GM11168 (cell line): ENCODE data around the gene MTMR2.
"Not testable (repeated sequence)": the region's sequence is repeated elsewhere in the genome, so short reads cannot be mapped to it uniquely, and the experiment has no call there.

ENCODE experiments used
- in situ Hi-C: fragments of 300-500 bp; cut with MboI; formaldehyde crosslinking; loops from one replicate; pipeline ENCODE4 v1.12.0; 2022; ENCODE audit warnings: low sequenced_read_pairs; ENCODE audit not compliant: unreplicated experiment

Gene MTMR2

DNA sequence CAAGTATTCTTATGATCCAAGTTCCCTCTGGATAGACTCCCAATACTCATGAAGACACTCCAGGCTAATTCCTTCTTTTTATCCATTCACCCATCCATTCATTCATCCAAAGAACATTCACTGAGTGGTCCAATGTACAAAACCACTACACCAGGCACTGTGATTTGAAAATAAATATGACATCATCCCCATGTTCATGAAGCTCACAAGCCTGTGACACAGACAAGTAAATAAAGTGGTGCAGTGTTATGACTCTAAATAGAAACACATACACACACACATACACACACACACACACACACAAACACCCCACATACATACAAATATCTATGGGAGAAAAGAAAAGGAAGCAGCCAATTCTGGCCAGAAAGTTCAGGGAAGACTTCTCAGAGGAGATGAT lies 35.5 kb downstream of the MTMR2 start:
- in situ Hi-C loops, result no loop called here

- in situ Hi-C loops, result no loop called here
Measured at GRCh38 chr11:95886462-95886861, 37.4 kb downstream of the MTMR2 start.

DNA sequence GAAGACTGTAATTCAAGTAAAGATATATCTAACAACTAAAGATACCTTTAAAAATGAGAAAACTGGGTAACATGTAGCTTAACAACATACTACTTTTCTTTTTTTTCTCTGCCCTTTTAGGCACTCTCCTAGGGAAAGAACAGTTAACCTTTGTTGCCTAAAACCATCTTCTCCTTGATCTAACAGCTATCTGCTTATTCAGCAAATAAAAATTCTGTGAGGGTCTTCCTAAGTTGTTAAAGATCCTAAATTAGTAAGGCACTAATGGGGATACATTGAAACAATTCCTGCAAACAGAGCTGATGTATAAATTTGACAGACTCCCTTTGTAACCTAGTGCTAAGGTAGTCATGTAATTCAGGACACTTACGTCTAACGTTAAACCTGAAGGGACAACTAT lies 39.1 kb downstream of the MTMR2 start:
- in situ Hi-C loops, result no loop called here

DNA sequence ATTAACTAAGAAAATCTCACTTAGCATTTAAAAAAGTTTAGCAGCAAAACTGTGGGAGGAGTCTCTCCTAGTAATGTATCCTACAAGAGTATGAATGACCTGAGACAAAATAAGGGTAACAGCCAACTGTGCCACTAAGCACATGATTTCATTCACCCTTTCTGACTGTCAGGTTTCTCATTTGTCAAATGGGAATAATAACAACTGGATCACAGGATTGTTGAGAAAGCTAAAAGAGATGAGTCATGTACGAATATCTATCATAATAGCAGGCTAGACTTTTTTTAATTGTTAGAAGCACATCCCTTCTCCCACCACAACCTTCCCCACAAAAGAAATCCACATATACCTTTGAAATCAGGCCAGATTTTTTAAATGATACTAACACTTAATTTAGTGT lies 39.5 kb downstream of the MTMR2 start:
- in situ Hi-C loops, result no loop called here

GRCh38 chr11:95883381-95883780 lies 40.5 kb downstream of the MTMR2 start:
- in situ Hi-C loops, result no loop called here

DNA sequence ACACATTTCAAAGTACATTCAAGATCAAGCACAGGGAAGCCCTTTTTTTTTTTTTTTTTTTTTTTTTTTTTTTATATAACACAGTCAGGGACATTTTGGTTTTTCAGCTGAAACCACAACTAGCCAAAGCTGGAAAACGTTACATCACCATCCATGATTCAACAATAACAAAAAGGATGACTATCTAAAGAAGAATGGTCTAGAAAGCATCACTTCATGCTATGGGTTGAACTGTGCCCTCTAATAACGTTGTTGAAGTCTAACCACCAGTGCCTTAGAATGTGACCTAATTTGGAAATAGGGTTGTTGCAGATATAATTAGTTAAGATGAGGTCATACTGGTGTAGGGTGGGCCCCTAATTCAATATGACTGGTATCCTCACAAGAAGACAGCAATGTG lies 46.6 kb downstream of the MTMR2 start:
- in situ Hi-C loops, result no loop called here

GRCh38 chr11:95870877-95871276 lies 53.0 kb downstream of the MTMR2 start:
- in situ Hi-C loops, result not testable (repeated sequence)

DNA sequence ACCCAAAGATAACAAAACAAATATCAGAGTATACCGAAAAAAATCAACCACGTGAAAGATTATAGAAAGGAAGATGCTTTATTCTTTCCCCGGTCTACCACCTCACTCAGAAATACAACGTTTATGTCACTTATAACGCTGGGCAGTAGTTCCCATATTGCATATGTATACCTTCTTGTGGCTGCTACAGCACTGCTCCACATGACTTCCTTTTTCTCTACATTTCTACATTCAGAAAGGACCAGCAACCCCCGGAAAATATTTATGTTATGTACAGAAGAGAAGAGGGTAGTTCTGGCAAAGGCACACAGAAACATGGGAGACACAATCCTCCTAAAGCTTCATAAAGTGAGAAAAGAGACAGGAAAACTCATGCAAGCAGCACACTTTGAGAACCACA lies 56.8 kb downstream of the MTMR2 start:
- in situ Hi-C loops, result no loop called here

GRCh38 chr11:95863486-95864140 lies 60.3 kb downstream of the MTMR2 start:
- in situ Hi-C loops, result no loop called here

- in situ Hi-C loops, result not testable (repeated sequence)
Measured at GRCh38 chr11:95860024-95860423, 63.9 kb downstream of the MTMR2 start.

DNA sequence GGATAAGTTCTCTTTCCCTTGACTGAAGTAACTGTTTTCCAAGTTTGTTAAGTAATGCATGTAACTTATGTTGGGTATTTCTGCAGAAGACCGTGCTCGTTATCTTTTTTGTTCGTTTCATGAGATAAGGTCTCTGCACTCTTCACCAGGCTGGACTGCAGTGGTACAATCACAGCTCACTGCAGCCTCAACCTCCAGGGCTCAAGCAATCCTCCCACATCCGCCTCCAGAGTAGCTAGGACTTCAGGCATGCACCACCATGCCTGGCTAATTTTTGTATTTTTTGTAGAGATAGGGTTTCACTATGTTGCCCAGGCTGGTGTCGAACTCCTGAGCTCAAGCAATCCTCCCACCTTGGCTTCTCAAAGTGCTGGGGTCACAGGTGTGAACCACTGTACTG lies 69.5 kb downstream of the MTMR2 start:
- in situ Hi-C loops, result not testable (repeated sequence)

DNA sequence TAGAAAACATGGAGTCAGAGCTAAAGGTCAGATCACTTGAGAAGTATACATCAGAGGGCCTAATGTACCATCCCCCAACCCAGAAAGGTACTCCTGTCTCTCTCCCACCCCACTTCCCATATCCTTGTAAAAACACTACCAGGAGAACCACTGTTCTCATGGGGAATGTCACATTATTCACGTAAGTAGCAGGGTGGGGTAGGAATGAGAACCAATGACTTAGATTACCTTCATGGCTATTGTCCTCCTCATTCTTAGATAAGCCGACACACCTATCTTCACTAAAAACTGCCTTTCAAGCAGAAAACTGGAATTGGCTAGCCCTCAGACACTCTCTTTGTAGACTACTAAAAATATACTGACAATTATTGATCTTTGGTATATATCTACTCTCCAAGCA lies 70.0 kb downstream of the MTMR2 start:
- in situ Hi-C loops, result no loop called here

GRCh38 chr11:95853138-95853537 lies 70.8 kb downstream of the MTMR2 start:
- in situ Hi-C loops, result no loop called here

GRCh38 chr11:95850137-95850536 lies 73.8 kb downstream of the MTMR2 start:
- in situ Hi-C loops, result no loop called here

GRCh38 chr11:95849087-95849825 lies 74.7 kb downstream of the MTMR2 start:
- in situ Hi-C loops, result loop anchor here (25.0 kb wide), 1 partner anchor 538 kb away; the partner anchor contains the start of genes CCDC82 and JRKL

- in situ Hi-C loops, result loop anchor here (25.0 kb wide), 1 partner anchor 542 kb away; the partner anchor contains the start of genes CCDC82 and JRKL
Measured at GRCh38 chr11:95845167-95845566, 78.7 kb downstream of the MTMR2 start.

GRCh38 chr11:95835768-95836488 lies 88.0 kb downstream of the MTMR2 start:
- in situ Hi-C loops, result loop anchor here (25.0 kb wide), 1 partner anchor 551 kb away; the partner anchor contains the start of genes CCDC82 and JRKL

DNA sequence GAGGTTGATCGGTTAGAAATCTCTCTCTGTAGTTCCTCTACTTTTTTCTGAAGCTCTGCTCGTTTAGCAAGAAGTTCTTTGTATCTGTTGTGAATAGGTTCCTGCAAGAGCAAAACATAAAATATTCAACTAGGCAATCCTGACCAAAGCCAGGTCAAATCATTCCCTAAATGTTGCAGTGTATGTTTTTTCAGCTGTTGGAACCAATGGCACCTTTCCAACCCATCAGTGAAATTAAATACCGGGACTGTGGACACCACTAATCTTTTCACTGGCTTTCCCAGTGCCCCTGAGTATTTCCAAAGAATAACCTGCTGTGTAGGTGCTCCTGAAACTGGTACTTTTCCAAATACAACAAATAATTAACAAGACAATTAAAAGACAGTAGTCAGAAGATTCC lies 88.6 kb downstream of the MTMR2 start:
- in situ Hi-C loops, result loop anchor here (25.0 kb wide), 1 partner anchor 552 kb away; the partner anchor contains the start of genes CCDC82 and JRKL

DNA sequence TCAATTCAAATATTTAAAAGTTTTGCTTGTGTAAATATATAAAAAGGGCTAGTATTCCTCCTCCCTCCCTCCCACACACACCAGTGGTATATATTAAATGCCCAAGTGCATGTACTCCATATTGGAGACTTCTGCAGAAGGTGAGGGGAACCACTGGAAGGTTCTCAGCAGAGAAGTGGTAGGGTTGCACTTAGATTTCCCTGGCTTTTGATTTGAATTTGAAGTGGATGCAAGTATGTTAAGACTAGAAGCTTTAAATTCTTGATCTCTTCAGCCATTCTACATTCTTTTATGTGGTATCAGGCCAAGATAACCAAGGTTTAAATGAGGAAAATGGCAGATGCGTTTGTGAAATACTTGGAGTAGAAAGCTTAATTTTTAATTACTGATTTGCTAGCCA lies 90.5 kb downstream of the MTMR2 start:
- in situ Hi-C loops, result loop anchor here (25.0 kb wide), 1 partner anchor 554 kb away; the partner anchor contains the start of genes CCDC82 and JRKL

DNA sequence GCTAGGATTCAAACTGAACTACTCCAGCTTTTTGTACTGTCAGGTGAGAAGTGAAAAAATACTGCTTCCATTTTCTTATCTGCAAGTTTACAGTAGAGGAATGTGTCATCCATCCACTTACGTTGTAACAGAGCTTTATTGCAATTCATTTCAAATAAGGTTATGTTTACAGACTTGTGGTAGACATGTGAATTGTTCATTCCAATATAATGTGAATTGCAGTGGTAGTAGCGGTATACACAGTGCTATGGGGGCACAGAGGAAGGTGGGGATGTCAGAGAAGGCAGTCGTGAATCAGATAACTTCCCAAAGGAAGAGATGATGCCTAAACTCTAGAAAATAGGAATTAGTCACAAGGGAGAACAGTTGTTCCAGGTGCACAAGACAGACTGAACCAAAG lies 91.1 kb downstream of the MTMR2 start:
- in situ Hi-C loops, result loop anchor here (25.0 kb wide), 1 partner anchor 555 kb away; the partner anchor contains the start of genes CCDC82 and JRKL
